DMS79 (cell line): Measurements from ENCODE around the gene CDY2B.
"Not testable (repeated sequence)": the region's sequence is repeated elsewhere in the genome, so short reads cannot be mapped to it uniquely, and the experiment has no call there.

Experiments
- DNase-seq: peaks from one replicate; lab custom pipeline; 2025; lab: John Stamatoyannopoulos, UW

CDY2B gene

GRCh38 chrY:17880120-17880519 lies at the start of gene CDY2B:
Gene CDY2B (minus strand): TSS chrY:17880220. CDS start chrY:17879892, 328 bp downstream.
- not testable (repeated sequence) for DNase-seq

GRCh38 chrY:17908009-17908408 lies 28.0 kb upstream of the CDY2B start:
- not testable (repeated sequence) for DNase-seq

- not testable (repeated sequence) for DNase-seq
Measured at GRCh38 chrY:17907351-17907750, 27.3 kb upstream of the CDY2B start.

- not testable (repeated sequence) for DNase-seq
Measured at GRCh38 chrY:17881697-17882096, 1.7 kb upstream of the CDY2B start.

- DNase-seq = not testable (repeated sequence)
Measured at GRCh38 chrY:17876767-17877166, 3.3 kb downstream of the CDY2B start.

- not testable (repeated sequence) for DNase-seq
Measured at GRCh38 chrY:17875401-17875800, 4.6 kb downstream of the CDY2B start.

GRCh38 chrY:17871194-17871903 lies 8.7 kb downstream of the CDY2B start:
- not testable (repeated sequence) for DNase-seq

- not testable (repeated sequence) for DNase-seq
Measured at GRCh38 chrY:17870737-17871136, 9.3 kb downstream of the CDY2B start.

GRCh38 chrY:17867850-17868249 lies 12.2 kb downstream of the CDY2B start:
- DNase-seq = not testable (repeated sequence)

- not testable (repeated sequence) for DNase-seq
Measured at GRCh38 chrY:17860634-17861033, 19.4 kb downstream of the CDY2B start.

GRCh38 chrY:17856963-17857848 lies 22.8 kb downstream of the CDY2B start:
- not testable (repeated sequence) for DNase-seq

GRCh38 chrY:17856508-17856907 lies 23.5 kb downstream of the CDY2B start:
- not testable (repeated sequence) for DNase-seq

- not testable (repeated sequence) for DNase-seq
Measured at GRCh38 chrY:17849131-17849530, 30.9 kb downstream of the CDY2B start.

GRCh38 chrY:17832149-17832548 lies 47.9 kb downstream of the CDY2B start:
- DNase-seq = not testable (repeated sequence)
